WTC11 (cell line): ENCODE data around the gene SASH3. TPM values are rescaled to one million over a fixed set of nuclear protein-coding genes. Genes with fewer than 3 reads are reported as not detected.

Experiments
- ATAC-seq: fragments of 200-7000 bp; cut with Tn5 transposase; 2 replicates; pipeline ENCODE4 v1.10.0; 2021; ENCODE audit warnings: mild to moderate bottlenecking, moderate library complexity
- CTCF ChIA-PET: fragments of 300-600 bp; sonication (Branson Sonifier 250); formaldehyde crosslinking; loops from one replicate; lab custom pipeline; 2021; ENCODE audit warnings: antibody characterized with exemption; lab: Charles Lee
- POLR2A ChIA-PET: fragments of 350-600 bp; sonication (Branson Sonifier 250); formaldehyde crosslinking; loops from one replicate; lab custom pipeline; 2021; ENCODE audit warnings: antibody characterized with exemption; lab: Charles Lee
- DNase-seq: peaks from one replicate; pipeline ENCODE4 v3.0.0; 2021; ENCODE audit warnings: low spot score
- H3K27ac Mint-ChIP-seq: 2 replicates; pipeline ENCODE4 v1.8.0; 2021; ENCODE audit warnings: mixed read lengths
- H3K27me3 Mint-ChIP-seq: 2 replicates; pipeline ENCODE4 v1.8.0; 2021; ENCODE audit warnings: low read depth, mild to moderate bottlenecking, moderate library complexity, mixed read lengths
- H3K36me3 Mint-ChIP-seq: 2 replicates; pipeline ENCODE4 v1.8.0; 2021; ENCODE audit warnings: mixed read lengths
- H3K4me1 Mint-ChIP-seq: 2 replicates; pipeline ENCODE4 v1.8.0; 2022; ENCODE audit warnings: mixed read lengths
- H3K4me3 Mint-ChIP-seq: 2 replicates; pipeline ENCODE4 v1.8.0; 2021; ENCODE audit warnings: mild to moderate bottlenecking, moderate library complexity, mixed read lengths
- H3K9me3 Mint-ChIP-seq: 2 replicates; pipeline ENCODE4 v1.8.0; 2021; ENCODE audit warnings: mixed read lengths
- ATF1 ChIP-seq: sonication (generic); formaldehyde crosslinking; IDR thresholded peaks from 2 replicates; pipeline ENCODE4 v1.8.1; 2023; ENCODE audit warnings: mild to moderate bottlenecking, moderate library complexity, missing genetic modification reagents
- ERG ChIP-seq: fragments of 250-450 bp; sonication (Bioruptor Pico); IDR thresholded peaks from 2 replicates; pipeline ENCODE4 v1.8.0; 2021; ENCODE audit warnings: mild to moderate bottlenecking
- ESRRA ChIP-seq: sonication (generic); formaldehyde crosslinking; IDR thresholded peaks from 2 replicates; pipeline ENCODE4 v1.8.1; 2022; ENCODE audit warnings: mild to moderate bottlenecking, missing genetic modification reagents, borderline replicate concordance
- FOXP4 ChIP-seq: sonication (generic); formaldehyde crosslinking; IDR thresholded peaks from 2 replicates; pipeline ENCODE4 v1.8.0; 2022; ENCODE audit warnings: mild to moderate bottlenecking, missing genetic modification reagents
- JUN ChIP-seq: sonication (generic); formaldehyde crosslinking; IDR thresholded peaks from 2 replicates; pipeline ENCODE4 v1.8.0; 2023; ENCODE audit warnings: mild to moderate bottlenecking, missing genetic modification reagents
- MXD4 ChIP-seq: fragments of 250-450 bp; sonication (Bioruptor Pico); IDR thresholded peaks from 2 replicates; pipeline ENCODE4 v1.8.0; 2021; ENCODE audit warnings: mild to moderate bottlenecking, moderate library complexity, borderline replicate concordance
- NR2C2 ChIP-seq: sonication (generic); formaldehyde crosslinking; IDR thresholded peaks from 2 replicates; pipeline ENCODE4 v1.8.0; 2022; ENCODE audit warnings: mild to moderate bottlenecking, missing genetic modification reagents
- SOX15 ChIP-seq: fragments of 250-450 bp; sonication (Bioruptor Pico); IDR thresholded peaks from 2 replicates; pipeline ENCODE4 v1.9.0; 2021; ENCODE audit warnings: mild to moderate bottlenecking
- TCF7 ChIP-seq: sonication (generic); formaldehyde crosslinking; IDR thresholded peaks from 2 replicates; pipeline ENCODE4 v1.8.0; 2022; ENCODE audit warnings: mild to moderate bottlenecking, low read depth, missing genetic modification reagents, moderate library complexity
- USF1 ChIP-seq: sonication (generic); formaldehyde crosslinking; IDR thresholded peaks from 2 replicates; pipeline ENCODE4 v1.8.0; 2022; ENCODE audit warnings: mild to moderate bottlenecking, missing genetic modification reagents
- ZNF138 ChIP-seq: sonication (generic); formaldehyde crosslinking; conservative IDR thresholded peaks from 2 replicates; pipeline ENCODE4 v1.8.1; 2022; ENCODE audit warnings: mild to moderate bottlenecking, moderate library complexity, missing genetic modification reagents
- ZNF232 ChIP-seq: sonication (generic); formaldehyde crosslinking; IDR thresholded peaks from 2 replicates; pipeline ENCODE4 v1.8.0; 2022; ENCODE audit warnings: mild to moderate bottlenecking, missing genetic modification reagents
- ZNF396 ChIP-seq: fragments of 250-450 bp; sonication (Bioruptor Pico); IDR thresholded peaks from 2 replicates; pipeline ENCODE4 v1.8.0; 2021; ENCODE audit warnings: mild to moderate bottlenecking, moderate library complexity, borderline replicate concordance
- ZNF423 ChIP-seq: fragments of 250-450 bp; sonication (Bioruptor Pico); IDR thresholded peaks from 2 replicates; pipeline ENCODE4 v2.1.2; 2022; ENCODE audit warnings: mild to moderate bottlenecking, moderate library complexity
- ZNF425 ChIP-seq: fragments of 250-450 bp; sonication (Bioruptor Pico); conservative IDR thresholded peaks from 2 replicates; pipeline ENCODE4 v1.9.0; 2021; ENCODE audit warnings: mild to moderate bottlenecking
- ZNF671 ChIP-seq: fragments of 250-450 bp; sonication (Bioruptor Pico); IDR thresholded peaks from 2 replicates; pipeline ENCODE4 v1.8.0; 2021; ENCODE audit warnings: mild to moderate bottlenecking
- total RNA-seq: library from RNA; stranded (reverse); gene quantifications from 3 replicates; pipeline ENCODE4 v1.2.3, GENCODE V29; 2021
- TF ChIP-seq, protein P1 (sequence below): sonication (generic); formaldehyde crosslinking; IDR thresholded peaks from 2 replicates; pipeline ENCODE4 v1.8.1; 2022; ENCODE audit warnings: low read depth, missing genetic modification reagents, borderline replicate concordance
- TF ChIP-seq, protein P2 (sequence below): sonication (generic); formaldehyde crosslinking; IDR thresholded peaks from 2 replicates; pipeline ENCODE4 v1.8.1; 2023; ENCODE audit warnings: mild to moderate bottlenecking, missing genetic modification reagents, borderline replicate concordance
- TF ChIP-seq, protein P3 (sequence below): sonication (generic); formaldehyde crosslinking; IDR thresholded peaks from 2 replicates; pipeline ENCODE4 v1.8.0; 2022; ENCODE audit warnings: mild to moderate bottlenecking, missing genetic modification reagents

Gene SASH3
- total RNA-seq, 1 experiment from 2014 or later: 0.22 TPM

DNA sequence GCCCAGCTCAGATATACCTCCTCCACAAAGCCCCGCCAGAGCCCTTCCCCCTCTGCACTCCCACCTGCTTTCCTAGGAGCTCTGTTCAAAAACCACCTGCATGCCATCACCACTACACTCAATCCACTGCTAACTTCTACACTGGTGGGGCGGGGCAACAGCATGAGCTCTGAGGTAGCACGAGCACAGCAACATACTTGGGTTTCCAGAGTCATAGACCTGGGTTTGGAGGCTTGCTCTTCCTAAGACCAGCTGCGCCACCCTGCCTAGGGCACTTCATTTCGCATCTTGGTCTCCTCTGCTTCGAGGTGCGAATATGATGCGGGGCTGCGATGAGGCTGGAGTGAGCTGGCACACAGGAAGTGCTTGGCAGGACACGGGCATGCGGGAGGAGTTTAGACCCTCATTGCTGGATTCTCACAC lies 3.6 kb downstream of the SASH3 start (continued):
- no peak for TF ChIP-seq ZNF425 (CRISPR knock-in tag)

GRCh38 chrX:129784371-129784770 lies 4.6 kb downstream of the SASH3 start:
- no peaks in the 10 kb centered on the region for H3K36me3 Mint-ChIP-seq
- DNase-seq (no peak), ATAC-seq (no peak)
- POLR2A ChIA-PET: no interaction called here
- no peaks in the 10 kb centered on the region for H3K9me3 Mint-ChIP-seq
- H3K27me3 Mint-ChIP-seq: no peaks in the 10 kb centered on the region; the same call in 1 of the 2 replicates
- TF ChIP-seq SOX15 (CRISPR knock-in tag) (no peak), JUN (CRISPR knock-in tag) (no peak), ZNF423 (CRISPR knock-in tag) (no peak), FOXP4 (CRISPR knock-in tag) (no peak), ZNF232 (CRISPR knock-in tag) (no peak), ZNF138 (no peak), ESRRA (CRISPR knock-in tag) (no peak), USF1 (CRISPR knock-in tag) (no peak)
- TF ChIP-seq, protein P1, sequence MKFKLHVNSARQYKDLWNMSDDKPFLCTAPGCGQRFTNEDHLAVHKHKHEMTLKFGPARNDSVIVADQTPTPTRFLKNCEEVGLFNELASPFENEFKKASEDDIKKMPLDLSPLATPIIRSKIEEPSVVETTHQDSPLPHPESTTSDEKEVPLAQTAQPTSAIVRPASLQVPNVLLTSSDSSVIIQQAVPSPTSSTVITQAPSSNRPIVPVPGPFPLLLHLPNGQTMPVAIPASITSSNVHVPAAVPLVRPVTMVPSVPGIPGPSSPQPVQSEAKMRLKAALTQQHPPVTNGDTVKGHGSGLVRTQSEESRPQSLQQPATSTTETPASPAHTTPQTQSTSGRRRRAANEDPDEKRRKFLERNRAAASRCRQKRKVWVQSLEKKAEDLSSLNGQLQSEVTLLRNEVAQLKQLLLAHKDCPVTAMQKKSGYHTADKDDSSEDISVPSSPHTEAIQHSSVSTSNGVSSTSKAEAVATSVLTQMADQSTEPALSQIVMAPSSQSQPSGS: no peak
- H3K4me1 Mint-ChIP-seq: no peaks in the 10 kb centered on the region
- no peak overlapping the region for H3K27ac Mint-ChIP-seq
- CTCF ChIA-PET: no interaction called here
- no peak overlapping the region for H3K4me3 Mint-ChIP-seq

DNA sequence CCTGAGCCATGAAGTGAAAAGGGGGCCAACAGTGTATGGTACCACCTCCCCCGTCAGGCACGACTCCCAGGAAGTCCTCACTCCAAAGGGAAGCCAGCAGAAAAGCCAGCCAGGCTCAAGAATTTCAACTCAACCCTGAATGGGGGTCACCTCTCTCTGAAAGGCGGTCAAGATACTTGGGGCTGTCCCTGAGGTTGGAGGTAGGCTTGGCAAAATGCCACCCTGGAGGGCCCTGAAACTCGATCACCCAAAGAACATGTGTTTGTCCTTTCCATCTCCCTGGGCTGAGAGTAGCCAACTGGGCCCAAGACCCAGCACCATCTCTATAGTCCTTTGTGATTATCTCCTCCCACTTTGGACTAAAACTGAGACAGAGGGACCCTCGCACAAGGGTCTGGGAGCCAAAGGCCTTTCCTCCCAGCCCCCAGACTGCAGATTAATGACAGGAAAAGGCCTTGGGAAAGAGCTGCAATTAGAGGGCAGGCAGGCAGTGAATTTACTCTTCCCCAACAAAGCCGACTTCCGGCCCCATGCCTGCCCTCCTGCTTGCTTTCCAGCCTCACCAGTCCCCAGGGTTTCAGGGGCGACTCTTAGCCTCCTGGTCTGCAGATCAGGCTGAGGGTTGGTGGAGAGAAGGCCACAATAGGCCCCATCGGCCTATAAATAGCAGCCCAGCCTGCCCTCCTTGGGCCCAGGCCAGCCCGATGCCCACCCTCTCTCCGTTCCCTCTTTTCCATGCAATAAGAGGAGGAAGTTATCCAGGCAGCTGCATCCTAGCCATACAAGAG lies 5.6 kb downstream of the SASH3 start:
- Mint-ChIP-seq H3K4me3 (no peak overlapping the region), H3K36me3 (no peaks in the 10 kb centered on the region)
- DNase-seq: no peak
- no peak for TF ChIP-seq MXD4 (CRISPR knock-in tag)
- no peak for TF ChIP-seq ZNF396
- no peak for TF ChIP-seq ZNF671 (CRISPR knock-in tag)
- no peak for TF ChIP-seq TCF7
- no peak for TF ChIP-seq ESRRA (CRISPR knock-in tag)
- no peak for TF ChIP-seq ZNF423 (CRISPR knock-in tag)
- TF ChIP-seq NR2C2 (CRISPR knock-in tag): no peak
- TF ChIP-seq, protein P2, sequence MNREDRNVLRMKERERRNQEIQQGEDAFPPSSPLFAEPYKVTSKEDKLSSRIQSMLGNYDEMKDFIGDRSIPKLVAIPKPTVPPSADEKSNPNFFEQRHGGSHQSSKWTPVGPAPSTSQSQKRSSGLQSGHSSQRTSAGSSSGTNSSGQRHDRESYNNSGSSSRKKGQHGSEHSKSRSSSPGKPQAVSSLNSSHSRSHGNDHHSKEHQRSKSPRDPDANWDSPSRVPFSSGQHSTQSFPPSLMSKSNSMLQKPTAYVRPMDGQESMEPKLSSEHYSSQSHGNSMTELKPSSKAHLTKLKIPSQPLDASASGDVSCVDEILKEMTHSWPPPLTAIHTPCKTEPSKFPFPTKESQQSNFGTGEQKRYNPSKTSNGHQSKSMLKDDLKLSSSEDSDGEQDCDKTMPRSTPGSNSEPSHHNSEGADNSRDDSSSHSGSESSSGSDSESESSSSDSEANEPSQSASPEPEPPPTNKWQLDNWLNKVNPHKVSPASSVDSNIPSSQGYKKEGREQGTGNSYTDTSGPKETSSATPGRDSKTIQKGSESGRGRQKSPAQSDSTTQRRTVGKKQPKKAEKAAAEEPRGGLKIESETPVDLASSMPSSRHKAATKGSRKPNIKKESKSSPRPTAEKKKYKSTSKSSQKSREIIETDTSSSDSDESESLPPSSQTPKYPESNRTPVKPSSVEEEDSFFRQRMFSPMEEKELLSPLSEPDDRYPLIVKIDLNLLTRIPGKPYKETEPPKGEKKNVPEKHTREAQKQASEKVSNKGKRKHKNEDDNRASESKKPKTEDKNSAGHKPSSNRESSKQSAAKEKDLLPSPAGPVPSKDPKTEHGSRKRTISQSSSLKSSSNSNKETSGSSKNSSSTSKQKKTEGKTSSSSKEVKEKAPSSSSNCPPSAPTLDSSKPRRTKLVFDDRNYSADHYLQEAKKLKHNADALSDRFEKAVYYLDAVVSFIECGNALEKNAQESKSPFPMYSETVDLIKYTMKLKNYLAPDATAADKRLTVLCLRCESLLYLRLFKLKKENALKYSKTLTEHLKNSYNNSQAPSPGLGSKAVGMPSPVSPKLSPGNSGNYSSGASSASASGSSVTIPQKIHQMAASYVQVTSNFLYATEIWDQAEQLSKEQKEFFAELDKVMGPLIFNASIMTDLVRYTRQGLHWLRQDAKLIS: no peak
- TF ChIP-seq, protein P3, sequence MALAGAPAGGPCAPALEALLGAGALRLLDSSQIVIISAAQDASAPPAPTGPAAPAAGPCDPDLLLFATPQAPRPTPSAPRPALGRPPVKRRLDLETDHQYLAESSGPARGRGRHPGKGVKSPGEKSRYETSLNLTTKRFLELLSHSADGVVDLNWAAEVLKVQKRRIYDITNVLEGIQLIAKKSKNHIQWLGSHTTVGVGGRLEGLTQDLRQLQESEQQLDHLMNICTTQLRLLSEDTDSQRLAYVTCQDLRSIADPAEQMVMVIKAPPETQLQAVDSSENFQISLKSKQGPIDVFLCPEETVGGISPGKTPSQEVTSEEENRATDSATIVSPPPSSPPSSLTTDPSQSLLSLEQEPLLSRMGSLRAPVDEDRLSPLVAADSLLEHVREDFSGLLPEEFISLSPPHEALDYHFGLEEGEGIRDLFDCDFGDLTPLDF: no peak
- TF ChIP-seq ATF1: no peak
- no peak for TF ChIP-seq ERG (CRISPR knock-in tag)
- TF ChIP-seq, all 79 proteins: peak for 0
- ATAC-seq: no peak
- Mint-ChIP-seq H3K27me3 (no peaks in the 10 kb centered on the region), H3K4me1 (no peaks in the 10 kb centered on the region), H3K9me3 (no peaks in the 10 kb centered on the region), H3K27ac (no peak overlapping the region)
- CTCF ChIA-PET: no interaction called here
- POLR2A ChIA-PET: no interaction called here
